ENCODE data around the gene ATP11A. TPM values are rescaled to one million over a fixed set of nuclear protein-coding genes. Genes with fewer than 3 reads are reported as not detected.
A peak's percentile ranks its signal among the peaks of the same experiment; 100 is the strongest.

ATP11A gene
- total and polyA plus RNA-seq, 7 donors = 0.69 to 22.9 (median 9.6) TPM

DNA sequence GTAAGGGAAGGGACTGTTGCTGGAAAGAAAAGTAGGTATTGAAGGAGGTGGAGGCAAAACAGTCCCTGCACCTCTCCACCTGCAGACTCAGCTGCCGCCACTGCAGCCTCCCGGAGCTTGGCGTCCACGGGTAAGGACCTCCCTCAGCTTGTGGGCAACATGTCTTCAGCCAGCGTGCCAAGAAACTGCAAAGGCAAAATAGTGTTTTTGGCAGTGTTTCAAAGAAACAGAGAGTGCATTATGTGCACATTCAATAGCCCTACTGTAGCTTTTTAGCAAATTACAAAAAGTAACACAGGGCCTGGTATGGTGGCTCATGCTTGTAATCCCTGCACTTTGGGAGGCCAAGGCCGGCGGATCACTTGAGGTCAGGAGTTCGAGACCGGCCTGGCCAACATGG, 57.4 kb downstream of the ATP11A start:
- H3K4me3 ChIP-seq = no peak overlapping the region
- 91 to 93% methylated on average over 9 of the region's 9 CpGs for WGBS, 2 donors
- TF ChIP-seq EP300 (IDR thresholded peaks at IDR 0.05) (no peak), POLR2A (IDR thresholded peaks at IDR 0.05) (no peak), POLR2AphosphoS5 (IDR thresholded peaks at IDR 0.05) (no peak)
- TF ChIP-seq, protein P1, sequence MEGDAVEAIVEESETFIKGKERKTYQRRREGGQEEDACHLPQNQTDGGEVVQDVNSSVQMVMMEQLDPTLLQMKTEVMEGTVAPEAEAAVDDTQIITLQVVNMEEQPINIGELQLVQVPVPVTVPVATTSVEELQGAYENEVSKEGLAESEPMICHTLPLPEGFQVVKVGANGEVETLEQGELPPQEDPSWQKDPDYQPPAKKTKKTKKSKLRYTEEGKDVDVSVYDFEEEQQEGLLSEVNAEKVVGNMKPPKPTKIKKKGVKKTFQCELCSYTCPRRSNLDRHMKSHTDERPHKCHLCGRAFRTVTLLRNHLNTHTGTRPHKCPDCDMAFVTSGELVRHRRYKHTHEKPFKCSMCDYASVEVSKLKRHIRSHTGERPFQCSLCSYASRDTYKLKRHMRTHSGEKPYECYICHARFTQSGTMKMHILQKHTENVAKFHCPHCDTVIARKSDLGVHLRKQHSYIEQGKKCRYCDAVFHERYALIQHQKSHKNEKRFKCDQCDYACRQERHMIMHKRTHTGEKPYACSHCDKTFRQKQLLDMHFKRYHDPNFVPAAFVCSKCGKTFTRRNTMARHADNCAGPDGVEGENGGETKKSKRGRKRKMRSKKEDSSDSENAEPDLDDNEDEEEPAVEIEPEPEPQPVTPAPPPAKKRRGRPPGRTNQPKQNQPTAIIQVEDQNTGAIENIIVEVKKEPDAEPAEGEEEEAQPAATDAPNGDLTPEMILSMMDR (IDR thresholded peaks at IDR 0.05) = no peak
- no peaks in the 10 kb centered on the region for H3K27me3 ChIP-seq
- no peaks in the 10 kb centered on the region for H3K9me3 ChIP-seq
- H3K4me1 ChIP-seq = peaks cover 0 to 15% (median 5%) of the 10 kb centered on the region in 4 donors
- no peaks in the 10 kb centered on the region for H3K36me3 ChIP-seq
- no peak overlapping the region for H3K27ac ChIP-seq
- intact Hi-C loops (cut with DNase I) = no loop called here
- peak; percentile 57 for DNase-seq

DNA sequence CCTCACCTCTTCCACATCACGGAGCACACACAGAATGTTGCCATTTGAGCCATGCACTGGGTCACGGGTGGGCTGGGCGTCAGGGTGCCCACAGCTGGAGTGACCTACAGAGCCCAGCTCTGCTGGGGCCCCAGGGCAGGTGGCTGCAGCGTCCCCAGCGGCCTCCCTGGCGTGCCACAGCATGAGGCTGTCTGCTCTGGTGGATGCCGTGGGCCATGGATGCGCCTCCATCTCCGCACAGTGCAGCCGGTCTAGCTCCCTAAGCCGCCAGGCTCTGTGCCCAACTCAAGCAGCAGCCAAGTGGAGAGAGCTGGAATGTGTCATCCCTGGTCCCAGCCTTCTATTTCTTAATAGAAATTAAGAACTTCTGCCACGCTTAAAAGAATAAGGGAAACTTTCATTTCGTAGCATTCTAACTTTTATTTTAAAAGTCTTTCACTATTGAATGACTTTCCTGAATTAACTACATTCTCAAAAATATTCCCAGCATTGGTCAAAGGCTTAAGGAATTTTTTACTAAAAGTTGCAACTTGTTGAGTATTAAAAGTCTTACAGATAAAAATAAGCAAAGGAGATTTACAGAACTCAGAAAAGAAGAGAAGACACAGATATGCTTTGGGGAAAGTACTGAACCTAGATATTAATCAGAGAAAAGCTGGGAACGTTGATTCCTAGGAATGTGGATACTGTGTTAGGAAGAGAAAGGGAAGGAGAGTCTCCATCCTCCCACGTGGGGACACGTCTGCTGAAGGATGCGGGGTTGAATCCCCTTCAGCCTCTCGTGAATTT, 59.3 kb downstream of the ATP11A start:
- TF ChIP-seq, protein P1 (IDR thresholded peaks at IDR 0.05) = no peak
- no peak for TF ChIP-seq EP300 (IDR thresholded peaks at IDR 0.05)
- TF ChIP-seq POLR2AphosphoS5 (IDR thresholded peaks at IDR 0.05) = peak in 1 of 4 donors; percentile 35
- TF ChIP-seq POLR2A (IDR thresholded peaks at IDR 0.05) = no peak
- DNase-seq = peak; percentile 82

DNA sequence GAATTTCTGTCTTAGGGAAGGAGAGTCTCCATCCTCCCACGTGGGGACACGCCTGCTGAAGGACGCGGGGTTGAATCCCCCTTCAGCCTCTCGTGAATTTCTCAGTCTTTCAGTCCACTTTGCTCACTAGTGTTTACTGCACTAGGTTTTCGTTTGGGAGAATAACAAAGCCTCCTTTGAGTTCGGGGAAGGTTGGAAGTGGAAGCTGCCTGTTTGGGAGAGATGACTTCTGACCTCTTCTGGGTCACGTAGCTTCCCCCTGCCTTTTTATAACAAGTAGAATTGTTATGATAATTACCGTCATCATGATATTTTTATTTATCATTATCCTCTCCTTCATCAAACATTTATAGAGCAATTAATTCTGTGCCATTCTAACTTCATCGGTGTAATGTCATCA, 60.7 kb downstream of the ATP11A start:
- intact Hi-C loops (cut with DNase I) = no loop called here
- TF ChIP-seq, protein P1 (IDR thresholded peaks at IDR 0.05) = no peak
- DNase-seq = no peak
- Histone ChIP-seq H3K27ac (no peak overlapping the region), H3K4me1 (peaks cover 0 to 30% (median 8%) of the 10 kb centered on the region in 4 donors), H3K27me3 (no peaks in the 10 kb centered on the region), H3K4me3 (no peak overlapping the region), H3K9me3 (no peaks in the 10 kb centered on the region), H3K36me3 (no peaks in the 10 kb centered on the region)
- WGBS, 2 donors = 91 to 95% methylated on average over 10 of the region's 10 CpGs

More for the DNA sequence above, 59.3 kb downstream of the ATP11A start:
- peaks cover 0 to 28% (median 11%) of the 10 kb centered on the region in 4 donors for H3K4me1 ChIP-seq
- H3K27me3 ChIP-seq = no peaks in the 10 kb centered on the region
- no peak overlapping the region for H3K4me3 ChIP-seq
- 83 to 88% methylated on average over 18 of the region's 18 CpGs for WGBS, 2 donors
- H3K27ac ChIP-seq = no peak overlapping the region
- intact Hi-C loops (cut with DNase I) = no loop called here
- no peaks in the 10 kb centered on the region for H3K9me3 ChIP-seq
- H3K36me3 ChIP-seq = no peaks in the 10 kb centered on the region

DNA sequence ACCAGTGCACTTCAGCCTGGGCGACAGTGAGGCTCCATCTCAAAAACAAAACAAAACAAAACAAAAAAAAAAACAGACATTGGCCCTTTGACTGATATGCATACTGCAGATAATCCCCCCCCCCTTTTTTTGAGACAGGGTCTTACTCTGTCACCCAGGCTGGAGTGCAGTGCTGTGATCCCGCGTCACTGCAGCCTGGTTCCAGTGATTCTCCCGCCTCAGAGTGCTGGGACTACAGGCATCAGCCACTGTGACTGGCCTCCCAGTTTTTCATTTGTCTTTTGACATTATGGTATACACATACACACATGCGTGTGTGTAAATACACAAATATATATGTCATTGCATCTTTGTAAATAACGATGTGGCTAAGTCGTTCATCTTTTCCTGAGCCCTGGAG, 61.8 kb downstream of the ATP11A start:
- Histone ChIP-seq H3K27ac (no peak overlapping the region), H3K4me1 (peaks cover 0 to 30% (median 8%) of the 10 kb centered on the region in 4 donors), H3K36me3 (no peaks in the 10 kb centered on the region), H3K27me3 (no peaks in the 10 kb centered on the region), H3K4me3 (no peak overlapping the region), H3K9me3 (no peaks in the 10 kb centered on the region)
- TF ChIP-seq, protein P1 (IDR thresholded peaks at IDR 0.05) = no peak
- TF ChIP-seq POLR2A (IDR thresholded peaks at IDR 0.05) (no peak), EP300 (IDR thresholded peaks at IDR 0.05) (no peak), POLR2AphosphoS5 (IDR thresholded peaks at IDR 0.05) (no peak)
- intact Hi-C loops (cut with DNase I) = no loop called here
- WGBS, 2 donors = 95 to 97% methylated on average over 7 of the region's 7 CpGs
- DNase-seq = no peak

Measured in sigmoid colon (tissue), 7 donors.